AG09309 (cell line): ENCODE measurements around the gene FAM131C.

Source experiments
- DNase-seq: peaks from one replicate; pipeline ENCODE4 v3.0.0-alpha.2; 2010; ENCODE audit warnings: low read depth
- H3K4me3 ChIP-seq: 2 replicates; pipeline ENCODE4 v1.5.1; 2011; ENCODE audit warnings: mild to moderate bottlenecking, low read depth, low read length, moderate library complexity; ENCODE audit not compliant: control insufficient read depth
- CTCF ChIP-seq: IDR thresholded peaks from 2 replicates; pipeline ENCODE4 v1.5.1; 2011; ENCODE audit warnings: mild to moderate bottlenecking, low read depth, low read length, inconsistent platforms; ENCODE audit not compliant: insufficient read depth, control insufficient read depth; ENCODE audit errors: missing control alignments

The FAM131C gene

GRCh38 chr1:16101623-16102022 is 28.2 kb upstream of the FAM131C start:
- no peak for DNase-seq
- H3K4me3 ChIP-seq, result no peak overlapping the region
- TF ChIP-seq CTCF, result no peak

GRCh38 chr1:16099412-16099811 is 26.0 kb upstream of the FAM131C start:
- DNase-seq, result no peak

GRCh38 chr1:16095447-16095846 is 22.0 kb upstream of the FAM131C start:
- DNase-seq, result no peak
- no peak overlapping the region for H3K4me3 ChIP-seq
- TF ChIP-seq CTCF, result no peak

More at GRCh38 chr1:16099412-16099811, 26.0 kb upstream of the FAM131C start:
- no peak for TF ChIP-seq CTCF
- H3K4me3 ChIP-seq, result no peak overlapping the region

- H3K4me3 ChIP-seq, result no peak overlapping the region
- no peak for TF ChIP-seq CTCF
- no peak for DNase-seq
Measured at GRCh38 chr1:16094453-16095158, 21.2 kb upstream of the FAM131C start.

- no peak for TF ChIP-seq CTCF
- DNase-seq, result no peak
- H3K4me3 ChIP-seq, result no peak overlapping the region
Measured at GRCh38 chr1:16093611-16094010, 20.2 kb upstream of the FAM131C start.

- TF ChIP-seq CTCF, result no peak
- no peak for DNase-seq
- H3K4me3 ChIP-seq, result no peak overlapping the region
Measured at GRCh38 chr1:16092923-16093511, 19.6 kb upstream of the FAM131C start.
